Ovary (tissue), 9 donors: ENCODE data around the gene CDX1. TPM values are rescaled to one million over a fixed set of nuclear protein-coding genes. Genes with fewer than 3 reads are reported as not detected.
A peak's percentile ranks its signal among the peaks of the same experiment; 100 is the strongest.

Source experiments
- DNase-seq, 5 donors: peaks; one replicate each; pipeline ENCODE4 v3.0.0-alpha.2; 2019 to 2020
- H3K27ac ChIP-seq, 2 donors: fragments of 200-600 bp; one replicate each; pipeline versions ENCODE4 v1.5.1 to v1.8.0; 2019 to 2022
- H3K27me3 ChIP-seq: fragments of 200-600 bp; one replicate; pipeline ENCODE4 v1.8.0; 2022
- H3K36me3 ChIP-seq: fragments of 200-600 bp; sonication (generic); one replicate; pipeline ENCODE4 v1.5.1; 2019
- H3K4me1 ChIP-seq: one replicate; pipeline ENCODE4 v1.8.1; 2013; ENCODE audit warnings: mild to moderate bottlenecking, moderate library complexity; ENCODE audit not compliant: insufficient read depth
- H3K4me3 ChIP-seq: fragments of 200-600 bp; sonication (generic); one replicate; pipeline ENCODE4 v1.5.1; 2017
- H3K9me3 ChIP-seq, 2 donors: fragments of 200-600 bp in 1 of 2; sonication (generic) in 1 of 2; one replicate each; pipeline versions ENCODE4 v1.5.1 to v1.8.1; 2013 to 2019; ENCODE audit warnings: mild to moderate bottlenecking in 1 of 2, moderate library complexity in 1 of 2
- CTCF ChIP-seq, 3 donors: fragments of 450-650 bp in 2 of 3; fragments of 200-600 bp in 1 of 3; IDR thresholded peaks; one replicate each; pipeline versions ENCODE4 v1.5.1 to v1.8.0; 2016 to 2022; ENCODE audit warnings: antibody characterized with exemption in 3 of 3, mild to moderate bottlenecking in 1 of 3
- EP300 ChIP-seq: sonication (generic); formaldehyde crosslinking; IDR thresholded peaks from one replicate; pipeline ENCODE4 v1.6.1; 2017; ENCODE audit warnings: antibody characterized with exemption
- POLR2A ChIP-seq: fragments of 450-650 bp; IDR thresholded peaks from one replicate; pipeline ENCODE4 v1.6.1; 2017; ENCODE audit warnings: antibody characterized with exemption, mild to moderate bottlenecking, moderate library complexity
- WGBS, 3 donors: extraction: QIAGEN DNeasy Blood & Tissue Kit in 1 of 3; methylation state at CpG; one replicate each; pipeline versions ENCODE4 v1.1.5 to v1.1.7; 2013 to 2017; 5-methylcytosine and 5-hydroxymethylcytosine counted together
- intact Hi-C, 4 donors: fragments of 100-400 bp; cut with DNase I; formaldehyde crosslinking; loops; one replicate each; pipeline versions ENCODE4 v1.11.0 to v1.15.1; 2022 to 2023
- polyA plus RNA-seq, 2 donors: library from polyadenylated mRNA; stranded (reverse); fragments of 200-250 nt in 1 of 2; fragments of 350-450 nt in 1 of 2; fragmentation: Illumina TruSeq in 1 of 2; extraction: RNeasy Lipid Tissue Mini Kit (QIAGEN cat#74804) in 1 of 2; gene quantifications; one replicate each; pipeline ENCODE4 v1.2.3, GENCODE V29; 2013 to 2014
- total RNA-seq, 7 donors: library from RNA; depleted of rRNA in 2 of 7; stranded (reverse); fragments of >200 nt in 2 of 7; fragmentation: NEBNext Ultra II Directional in 3 of 7; extraction: Animal tissue kit (Norgen Biotek cat#: 25700) in 3 of 7; gene quantifications; one replicate each; pipeline versions ENCODE4 v1.1.0 to v1.2.4, GENCODE V29; 2016 to 2023
- donor health status: DM: no; HTN: no; CAD: no; lungs with moderate emphysema.
- donor health status: DM: no; HTN: no; CAD: no.
- donor health status: Bipolar disorder and iron deficiency.
- donor health status: DM: yes; HTN: yes; CAD: no.
- donor health status: DM: no; HTN: no; CAD: no.
- donor health status: DM: yes; HTN: yes; CAD: no.

CDX1 gene
- total and polyA plus RNA-seq, 9 donors: 0.18 to 1.4 (median 0.58) TPM

- no peaks in the 10 kb centered on the region for H3K36me3 ChIP-seq
- no peaks in the 10 kb centered on the region for H3K9me3 ChIP-seq
- H3K4me1 ChIP-seq: peaks cover 21% of the 10 kb centered on the region
- TF ChIP-seq CTCF (IDR thresholded peaks at IDR 0.05) (no peak), POLR2A (no peak), EP300 (no peak)
- H3K27me3 ChIP-seq: no peaks in the 10 kb centered on the region
- 29 to 40% (median 31%) methylated on average over 12 of the region's 12 CpGs for WGBS, 3 donors
- intact Hi-C loops: loop anchor here (2.0 to 10.0 kb wide), 7 partner anchors 35 to 313 kb away; partner anchors contain the start of genes CDX1 (in 2 of the 4), RPS14 (in 1 of the 4) and TCOF1 (in 1 of the 4)
- peak in 1 of 5 donors; percentile 48 for DNase-seq
- peak overlapping the region in 1 of 2 donors; percentile 59 for H3K27ac ChIP-seq
- no peak overlapping the region for H3K4me3 ChIP-seq
Observed at GRCh38 chr5:150131978-150132694, 34.4 kb upstream of the CDX1 start.

- Histone ChIP-seq H3K9me3 (no peaks in the 10 kb centered on the region), H3K36me3 (no peaks in the 10 kb centered on the region), H3K27me3 (no peaks in the 10 kb centered on the region), H3K4me1 (peaks cover 26% of the 10 kb centered on the region), H3K4me3 (no peak overlapping the region), H3K27ac (peak overlapping the region in 1 of 2 donors; percentile 59)
- 83 to 88% (median 85%) methylated on average over 22 of the region's 22 CpGs for WGBS, 3 donors
- intact Hi-C loops: loop anchor here (5.0 to 10.0 kb wide), 5 partner anchors 35 to 312 kb away; partner anchors contain the start of genes CDX1 (in 2 of the 4), RPS14 (in 1 of the 4) and TCOF1 (in 1 of the 4)
- peak in 1 of 5 donors; percentile 47 for DNase-seq
- TF ChIP-seq POLR2A: no peak
- TF ChIP-seq CTCF (IDR thresholded peaks at IDR 0.05): no peak
- no peak for TF ChIP-seq EP300
Observed at GRCh38 chr5:150132740-150133139, 33.8 kb upstream of the CDX1 start.

GRCh38 chr5:150133581-150134197 lies 32.9 kb upstream of the CDX1 start:
- WGBS, 3 donors: 66 to 74% (median 73%) methylated on average over 16 of the region's 16 CpGs
- H3K36me3 ChIP-seq: no peaks in the 10 kb centered on the region
- peak in 1 of 5 donors; percentile 20 for DNase-seq
- H3K9me3 ChIP-seq: no peaks in the 10 kb centered on the region
- no peak for TF ChIP-seq CTCF (IDR thresholded peaks at IDR 0.05)
- peaks cover 34% of the 10 kb centered on the region for H3K4me1 ChIP-seq
- intact Hi-C loops: loop anchor here (5.0 to 10.0 kb wide), 5 partner anchors 34 to 311 kb away; partner anchors contain the start of genes CDX1 (in 2 of the 4), RPS14 (in 1 of the 4) and TCOF1 (in 1 of the 4)
- peak overlapping the region in 1 of 2 donors; percentile 59 for H3K27ac ChIP-seq
- no peak overlapping the region for H3K4me3 ChIP-seq
- no peaks in the 10 kb centered on the region for H3K27me3 ChIP-seq

GRCh38 chr5:150134198-150134588 lies 32.4 kb upstream of the CDX1 start:
- 66 to 73% (median 69%) methylated on average over 7 of the region's 7 CpGs for WGBS, 3 donors

More at GRCh38 chr5:150134198-150134588, 32.4 kb upstream of the CDX1 start:
- peaks cover 38% of the 10 kb centered on the region for H3K4me1 ChIP-seq
- no peaks in the 10 kb centered on the region for H3K36me3 ChIP-seq
- H3K9me3 ChIP-seq: no peaks in the 10 kb centered on the region
- no peak for TF ChIP-seq POLR2A
- no peak for TF ChIP-seq EP300
- no peak for TF ChIP-seq CTCF (IDR thresholded peaks at IDR 0.05)
- DNase-seq: no peak
- H3K27me3 ChIP-seq: no peaks in the 10 kb centered on the region
- no peak overlapping the region for H3K4me3 ChIP-seq
- intact Hi-C loops: loop anchor here (5.0 to 10.0 kb wide), 5 partner anchors 33 to 311 kb away; partner anchors contain the start of genes CDX1 (in 2 of the 4), RPS14 (in 1 of the 4) and TCOF1 (in 1 of the 4)
- H3K27ac ChIP-seq: no peak overlapping the region
